ENCODE measurements around the gene TREX2.

DNA sequence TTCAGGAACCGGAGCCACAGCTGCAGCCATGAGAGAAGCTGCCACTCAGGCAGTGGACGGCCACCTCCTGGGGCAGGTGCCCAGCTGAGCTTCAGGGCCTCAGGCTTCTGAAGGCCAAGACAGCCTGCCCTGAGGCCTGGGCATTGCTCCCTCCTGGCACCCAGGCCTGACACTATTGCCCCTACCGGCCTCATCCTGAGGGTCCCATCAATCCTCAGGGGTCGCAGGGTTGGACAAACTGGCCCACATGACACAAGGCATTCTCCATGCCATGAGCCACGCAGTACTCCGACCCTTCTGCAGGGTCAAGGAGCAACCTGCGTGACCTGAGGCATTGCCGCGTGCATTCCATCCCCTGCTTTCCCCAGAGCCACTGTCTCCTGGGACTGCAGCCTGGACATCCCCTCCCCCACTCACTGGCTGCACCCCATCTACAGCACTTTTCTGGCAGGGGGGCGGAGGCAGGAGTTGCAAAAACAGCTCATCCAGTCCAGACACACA lies 37.6 kb downstream of the TREX2 start:
- TF ChIP-seq ZNF274 (IDR thresholded peaks at IDR 0.05; ENCODE audit: borderline replicate concordance, extremely low read depth, low read length) (no peak), POLR2A (IDR thresholded peaks at IDR 0.05; ENCODE audit: control extremely low read depth in 1 of 2, low read depth in 2 of 2, low read length in 2 of 2) (no peak), SP1 (IDR thresholded peaks at IDR 0.05; ENCODE audit: low read depth, low read length) (no peak), TBP (IDR thresholded peaks at IDR 0.05; ENCODE audit: low read depth, low read length) (no peak)
- TF ChIP-seq, protein P1, sequence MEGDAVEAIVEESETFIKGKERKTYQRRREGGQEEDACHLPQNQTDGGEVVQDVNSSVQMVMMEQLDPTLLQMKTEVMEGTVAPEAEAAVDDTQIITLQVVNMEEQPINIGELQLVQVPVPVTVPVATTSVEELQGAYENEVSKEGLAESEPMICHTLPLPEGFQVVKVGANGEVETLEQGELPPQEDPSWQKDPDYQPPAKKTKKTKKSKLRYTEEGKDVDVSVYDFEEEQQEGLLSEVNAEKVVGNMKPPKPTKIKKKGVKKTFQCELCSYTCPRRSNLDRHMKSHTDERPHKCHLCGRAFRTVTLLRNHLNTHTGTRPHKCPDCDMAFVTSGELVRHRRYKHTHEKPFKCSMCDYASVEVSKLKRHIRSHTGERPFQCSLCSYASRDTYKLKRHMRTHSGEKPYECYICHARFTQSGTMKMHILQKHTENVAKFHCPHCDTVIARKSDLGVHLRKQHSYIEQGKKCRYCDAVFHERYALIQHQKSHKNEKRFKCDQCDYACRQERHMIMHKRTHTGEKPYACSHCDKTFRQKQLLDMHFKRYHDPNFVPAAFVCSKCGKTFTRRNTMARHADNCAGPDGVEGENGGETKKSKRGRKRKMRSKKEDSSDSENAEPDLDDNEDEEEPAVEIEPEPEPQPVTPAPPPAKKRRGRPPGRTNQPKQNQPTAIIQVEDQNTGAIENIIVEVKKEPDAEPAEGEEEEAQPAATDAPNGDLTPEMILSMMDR (IDR thresholded peaks at IDR 0.05; ENCODE audit: control extremely low read depth in 1 of 3, insufficient read depth in 1 of 3, low read depth in 1 of 3, low read length in 3 of 3): no peak

Measured in H1 (cell line).